H1 (cell line): ENCODE measurements around the gene DIDO1. TPM values are rescaled to one million over a fixed set of nuclear protein-coding genes. Genes with fewer than 3 reads are reported as not detected.

Experiments used
- CHD1 ChIP-seq: IDR thresholded peaks from 2 replicates; pipeline ENCODE4 v1.6.1; 2012; ENCODE audit warnings: low read depth, low read length, improper control_type of control experiment
- PHF8 ChIP-seq: fragments of 200-600 bp; sonication (generic); conservative IDR thresholded peaks from 2 replicates; pipeline ENCODE4 v1.7.1; 2012; ENCODE audit warnings: low read depth, mild to moderate bottlenecking, inconsistent platforms, low read length, moderate library complexity
- RBBP5 ChIP-seq: IDR thresholded peaks from 2 replicates; pipeline ENCODE4 v1.7.1; 2012; ENCODE audit warnings: low read depth, mild to moderate bottlenecking, inconsistent platforms, low read length, moderate library complexity, borderline replicate concordance
- SAP30 ChIP-seq: fragments of 300-600 bp; sonication (generic); IDR thresholded peaks from 2 replicates; pipeline ENCODE4 v1.7.1; 2012; ENCODE audit warnings: low read length, moderate library complexity, mild to moderate bottlenecking, inconsistent platforms; ENCODE audit not compliant: insufficient read depth, insufficient replicate concordance
- SP2 ChIP-seq: IDR thresholded peaks from 2 replicates; pipeline ENCODE4 v1.6.1; 2012; ENCODE audit warnings: mild to moderate bottlenecking, low read length, inconsistent platforms
- TAF1 ChIP-seq: IDR thresholded peaks from 2 replicates; pipeline ENCODE4 v1.6.1; 2011; ENCODE audit warnings: mild to moderate bottlenecking, low read depth, low read length
- polyA plus RNA-seq, 7 experiments: library from polyadenylated mRNA; depleted of rRNA in 3 of 7; stranded (reverse) in 5 of 7; unstranded in 2 of 7; fragments of >200 nt in 5 of 7; fragments of 200-250 nt in 2 of 7; gene quantifications; 1 replicate in 5 of 7; 2 replicates in 1 of 7; 4 replicates in 1 of 7; pipeline versions ENCODE4 v1.2.1 to v1.2.3, GENCODE V29; 2011 to 2013; ENCODE audit warnings: missing spikeins in 2 of 7, mixed read lengths in 2 of 7
- total RNA-seq: library from RNA; stranded (reverse); fragmentation: NEBNext Ultra II Directional; extraction: Animal tissue kit (Norgen Biotek cat#: 25700); gene quantifications from 2 replicates; pipeline ENCODE4 v1.2.1, GENCODE V29; 2021

The DIDO1 gene
- total and polyA plus RNA-seq, 2 of the 8 experiments (the other 6 are each of a cell fraction or from before 2014, with no cell fraction given), result 53.6 to 82.8 TPM

DNA sequence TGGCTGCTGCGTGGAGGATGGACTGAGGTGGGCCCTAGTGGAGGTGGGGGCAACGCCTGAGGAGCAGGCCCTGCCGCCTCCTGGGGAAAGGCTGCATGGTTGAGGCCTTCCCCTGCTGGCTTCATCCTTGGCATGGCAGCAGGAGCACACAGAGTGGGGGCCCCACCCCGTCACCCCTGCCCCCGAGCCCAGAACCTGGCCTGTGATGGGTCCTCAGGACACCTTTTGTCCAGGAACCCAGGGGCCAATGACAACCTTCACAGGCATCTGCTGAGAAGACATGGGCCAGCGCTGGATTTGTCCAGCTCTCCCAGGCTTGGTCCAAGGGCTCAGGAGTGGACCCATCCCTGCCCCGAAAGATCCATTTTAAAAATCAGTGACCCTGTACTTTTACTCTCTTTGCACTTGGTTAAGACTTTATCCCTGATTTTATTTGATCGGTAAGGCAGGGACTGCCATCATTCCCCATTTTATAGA lies 25.6 kb upstream of the DIDO1 start (continued):
- TF ChIP-seq PHF8 (no peak), SAP30 (no peak), TAF1 (no peak), RBBP5 (no peak), CHD1 (no peak), SP2 (no peak)
